Jurkat, Clone E6-1 (cell line): ENCODE measurements around the gene CNOT2.

Experiments
- DNase-seq: peaks from one replicate; pipeline ENCODE4 v3.0.0-alpha.2; 2011; ENCODE audit warnings: low read depth, low spot score
- H3K4me3 ChIP-seq: 2 replicates; pipeline ENCODE4 v1.5.1; 2011; ENCODE audit warnings: mild to moderate bottlenecking, low read length, control low read depth, moderate library complexity

Gene CNOT2

GRCh38 chr12:70248876-70249275 is 5.6 kb downstream of the CNOT2 start:
- DNase-seq, result no peak
- no peak overlapping the region for H3K4me3 ChIP-seq

- H3K4me3 ChIP-seq, result no peak overlapping the region
- DNase-seq, result no peak
These were observed 6.7 kb downstream of the CNOT2 start for GRCh38 chr12:70249903-70250302.

DNA sequence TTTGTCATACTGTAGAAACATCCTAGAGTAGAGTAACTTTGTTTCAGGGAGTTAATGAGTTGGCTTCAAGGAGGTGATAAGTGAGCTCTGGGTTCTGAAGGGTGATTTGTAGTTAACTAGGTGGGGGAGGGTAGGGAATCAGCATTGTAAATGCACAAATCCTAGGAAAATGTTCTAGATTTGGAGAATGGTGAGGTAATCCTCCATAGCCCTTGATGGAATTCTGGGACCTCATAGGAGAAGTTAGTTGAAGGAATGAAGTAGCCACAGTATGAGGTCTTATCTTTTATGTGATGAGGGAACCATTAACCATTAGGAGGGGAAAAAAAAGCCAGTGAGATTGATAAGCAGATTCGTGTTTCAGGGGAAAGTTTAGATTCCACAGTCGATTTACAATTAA is 8.0 kb downstream of the CNOT2 start:
- DNase-seq, result no peak
- no peak overlapping the region for H3K4me3 ChIP-seq

DNA sequence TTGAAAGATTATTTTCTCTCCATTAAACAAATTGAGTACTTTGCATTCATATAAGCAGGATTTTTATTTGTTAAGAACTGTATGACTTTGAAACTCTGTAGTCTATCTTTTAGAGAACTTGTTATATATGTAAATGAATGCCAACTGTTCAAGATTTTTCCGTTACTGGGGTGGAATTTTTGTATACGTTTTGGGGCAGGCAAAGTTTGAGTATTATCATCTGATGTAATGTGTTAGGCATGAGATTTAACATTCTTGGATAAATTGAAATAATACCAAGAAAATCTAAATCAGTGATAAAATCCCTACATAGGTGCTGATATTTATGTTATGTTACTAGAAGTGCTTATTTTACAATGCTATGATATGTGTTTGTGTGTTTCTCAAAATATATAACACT is 8.4 kb downstream of the CNOT2 start:
- DNase-seq, result no peak
- no peak overlapping the region for H3K4me3 ChIP-seq

DNA sequence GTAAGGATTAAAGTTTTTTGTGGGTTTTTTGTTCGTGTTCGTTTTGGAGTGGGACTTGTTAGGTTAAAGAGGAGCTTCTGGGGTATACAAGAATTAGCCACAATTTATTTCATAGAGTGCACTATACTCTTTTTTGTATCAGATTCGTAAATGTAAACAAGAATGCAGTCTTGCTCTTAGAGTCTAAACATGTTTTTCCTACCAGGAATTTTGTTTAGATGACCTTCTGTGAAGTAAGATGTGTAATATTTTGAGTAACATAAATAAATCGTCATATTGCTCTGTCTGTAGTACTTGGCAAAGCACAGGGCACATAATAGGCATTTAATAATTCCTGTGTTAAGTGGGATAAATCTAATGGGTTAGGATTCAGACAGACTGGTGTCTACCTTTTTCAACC is 9.6 kb downstream of the CNOT2 start:
- no peak overlapping the region for H3K4me3 ChIP-seq
- DNase-seq, result no peak

DNA sequence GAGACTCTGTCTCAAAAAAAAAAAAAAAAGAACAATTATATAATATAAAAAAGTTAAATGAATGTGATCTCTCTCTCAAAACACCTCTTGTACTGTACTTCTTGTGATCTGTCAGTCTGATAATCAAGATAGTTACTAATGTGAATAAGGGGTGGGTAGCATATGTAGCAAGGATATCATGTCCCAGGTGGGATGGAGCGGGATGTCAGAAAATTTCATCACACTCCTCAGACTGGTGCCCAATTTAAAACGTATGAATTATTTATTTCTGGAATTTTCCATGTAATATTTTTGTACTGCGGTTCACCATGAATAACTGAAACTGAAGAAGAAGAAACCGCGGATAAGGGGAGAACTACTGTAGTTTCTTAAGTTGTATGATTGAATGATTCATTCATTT is 11.0 kb downstream of the CNOT2 start:
- no peak overlapping the region for H3K4me3 ChIP-seq
- DNase-seq, result no peak

DNA sequence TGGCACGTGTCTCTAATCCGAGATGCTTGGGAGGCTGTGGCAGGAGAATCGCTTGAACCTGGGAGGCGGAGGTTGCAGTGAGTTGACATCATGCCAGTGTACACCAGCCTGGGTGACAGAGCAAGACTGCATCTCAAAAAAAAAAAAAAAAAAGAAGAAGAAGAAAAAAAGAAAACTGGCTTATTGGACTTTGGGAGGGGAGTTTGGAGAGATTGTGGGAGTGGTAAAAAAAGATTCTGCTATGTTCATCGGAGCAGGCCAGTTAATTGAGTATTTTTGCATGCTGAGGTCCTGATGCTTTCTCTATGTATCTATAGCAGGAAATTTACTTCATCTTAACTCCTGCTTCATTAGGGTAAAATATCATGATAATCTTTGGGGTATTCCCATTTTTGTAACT is 11.6 kb downstream of the CNOT2 start:
- no peak for DNase-seq
- no peak overlapping the region for H3K4me3 ChIP-seq

DNA sequence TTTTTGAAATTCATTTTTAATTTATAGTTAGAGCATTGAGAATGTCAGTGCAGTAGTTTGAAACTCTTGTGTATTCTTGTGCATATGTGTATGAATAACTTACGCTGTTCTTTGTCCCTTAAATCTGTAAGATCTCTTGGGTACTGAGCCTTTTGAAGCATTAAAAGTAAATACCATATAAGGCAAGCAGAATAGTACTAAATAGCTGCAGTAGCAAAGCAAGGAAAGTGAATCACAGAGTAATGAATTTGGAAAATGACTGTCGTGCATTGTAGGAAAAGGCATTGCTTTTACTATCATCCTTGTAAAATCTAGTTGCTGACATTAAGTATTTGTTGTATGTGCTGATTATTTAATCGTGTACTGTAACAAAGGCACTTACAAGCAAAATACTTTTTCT is 12.1 kb downstream of the CNOT2 start:
- H3K4me3 ChIP-seq, result no peak overlapping the region
- DNase-seq, result no peak

GRCh38 chr12:70258605-70259403 is 15.6 kb downstream of the CNOT2 start:
- no peak for DNase-seq
- no peak overlapping the region for H3K4me3 ChIP-seq

DNA sequence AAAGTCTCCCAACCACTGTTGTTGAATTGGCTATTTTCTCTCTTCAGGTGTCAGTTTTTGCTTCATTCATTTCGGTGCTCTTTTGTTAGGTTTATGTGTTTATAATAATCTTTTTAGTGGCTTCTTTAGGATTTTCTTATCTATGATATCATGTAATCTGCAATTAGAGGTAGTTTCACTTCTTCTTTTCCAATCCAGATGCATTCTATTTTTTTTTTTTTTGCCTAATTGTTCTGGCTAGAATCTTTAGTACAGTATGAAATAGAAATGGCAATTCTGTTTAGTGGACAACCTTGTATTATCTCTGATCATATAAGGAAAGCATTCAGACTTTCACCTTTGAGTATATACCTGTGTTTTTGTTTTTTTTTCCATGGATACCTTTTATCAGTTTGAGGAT is 17.4 kb downstream of the CNOT2 start:
- no peak overlapping the region for H3K4me3 ChIP-seq
- DNase-seq, result no peak

DNA sequence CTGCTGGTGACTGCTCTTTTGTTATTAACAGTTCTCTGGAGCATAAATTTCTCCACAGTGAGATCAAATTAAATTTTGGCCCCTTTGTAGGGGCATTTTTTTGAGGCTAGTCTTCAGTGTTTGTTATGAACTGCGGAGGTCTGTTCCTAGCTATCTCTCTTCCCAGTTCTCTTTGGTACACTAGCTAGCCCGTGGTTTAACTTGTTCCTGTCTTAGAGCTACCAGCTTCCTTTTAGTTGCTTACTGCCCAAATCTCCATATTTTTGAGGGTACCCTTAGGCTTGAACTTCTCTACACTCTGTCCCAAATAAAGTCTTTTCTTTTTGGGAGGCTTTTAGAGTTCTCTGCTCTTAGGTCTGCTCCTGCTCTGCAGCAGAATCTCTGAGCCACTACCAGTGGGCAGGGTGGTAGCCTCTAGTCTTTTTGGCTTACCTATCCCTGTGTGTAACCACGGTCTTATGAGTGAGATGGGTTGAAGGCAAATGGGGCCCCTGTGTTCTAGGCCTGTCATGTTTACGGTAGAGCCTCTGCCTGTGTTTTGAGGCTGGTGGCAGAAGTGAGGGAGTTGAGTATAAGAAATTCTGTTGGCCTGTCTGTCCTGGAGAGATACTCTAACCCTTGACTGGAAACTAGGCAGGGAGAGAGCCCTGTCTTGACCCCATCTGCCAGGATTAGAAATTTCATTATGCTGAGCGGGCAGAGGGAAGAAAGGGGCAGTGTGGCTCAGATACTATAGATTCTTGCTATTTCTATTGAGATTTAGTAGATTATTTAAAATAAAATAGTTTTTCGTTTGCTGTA is 21.0 kb downstream of the CNOT2 start:
- H3K4me3 ChIP-seq, result no peak overlapping the region
- no peak for DNase-seq

DNA sequence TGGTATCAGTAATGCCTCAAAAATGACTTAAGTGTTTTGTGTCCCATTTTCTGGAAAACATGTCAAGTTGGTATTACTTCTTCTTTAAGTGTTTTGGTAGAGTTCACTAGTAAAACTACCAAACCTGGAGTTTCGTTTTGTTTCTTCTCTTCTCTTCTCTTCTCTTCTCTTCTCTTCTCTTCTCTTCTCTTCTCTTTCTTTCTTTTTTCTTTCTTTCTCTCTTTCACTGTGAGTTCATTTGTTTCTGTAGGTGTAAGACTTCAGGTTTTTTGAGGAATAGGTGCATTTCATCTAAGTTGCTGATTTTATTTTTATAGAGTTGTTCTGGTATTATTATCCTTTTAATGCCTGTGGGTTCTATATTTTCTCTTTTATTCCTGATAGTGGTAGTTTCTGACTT is 21.9 kb downstream of the CNOT2 start:
- H3K4me3 ChIP-seq, result no peak overlapping the region
- no peak for DNase-seq

DNA sequence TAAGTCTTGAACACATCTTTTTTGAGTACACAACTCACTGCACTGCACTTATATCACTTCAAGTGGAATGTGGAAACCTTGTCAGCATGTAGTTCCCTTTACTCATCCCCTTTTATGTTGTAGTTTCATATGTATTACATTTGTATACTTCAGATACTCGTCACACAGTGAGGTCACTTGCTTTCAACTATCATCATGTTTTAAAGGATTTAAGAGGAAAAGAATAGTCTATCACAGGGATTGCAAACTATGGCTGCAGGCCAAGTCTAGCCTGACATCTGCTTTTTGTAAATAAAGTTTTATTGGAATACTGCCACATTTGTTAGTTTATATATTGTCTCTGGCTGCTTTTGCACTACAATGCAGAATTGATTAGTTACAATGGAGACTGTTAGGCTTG is 24.3 kb downstream of the CNOT2 start:
- H3K4me3 ChIP-seq, result no peak overlapping the region
- DNase-seq, result no peak

DNA sequence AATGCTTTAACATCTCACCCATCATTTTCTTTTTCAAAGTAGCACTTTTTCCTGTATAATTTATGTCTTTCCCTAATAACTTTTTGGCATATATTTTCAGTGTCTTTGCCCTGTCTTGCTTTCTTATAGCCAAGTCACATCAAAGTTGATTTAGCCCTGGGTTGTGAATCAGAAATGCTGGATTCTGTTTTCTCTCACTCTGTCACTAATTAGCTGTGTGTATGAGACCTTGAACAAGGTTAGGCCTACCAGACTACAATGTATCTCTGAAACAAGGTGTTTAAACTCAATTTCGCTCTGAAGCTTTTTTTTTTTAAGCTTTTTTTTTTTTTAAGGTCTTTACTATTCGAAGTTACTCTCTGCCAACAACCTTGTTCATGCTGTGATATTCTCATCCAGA is 25.7 kb downstream of the CNOT2 start:
- DNase-seq, result no peak
- no peak overlapping the region for H3K4me3 ChIP-seq

- no peak for DNase-seq
These were observed 26.9 kb downstream of the CNOT2 start for GRCh38 chr12:70270108-70270507.

DNA sequence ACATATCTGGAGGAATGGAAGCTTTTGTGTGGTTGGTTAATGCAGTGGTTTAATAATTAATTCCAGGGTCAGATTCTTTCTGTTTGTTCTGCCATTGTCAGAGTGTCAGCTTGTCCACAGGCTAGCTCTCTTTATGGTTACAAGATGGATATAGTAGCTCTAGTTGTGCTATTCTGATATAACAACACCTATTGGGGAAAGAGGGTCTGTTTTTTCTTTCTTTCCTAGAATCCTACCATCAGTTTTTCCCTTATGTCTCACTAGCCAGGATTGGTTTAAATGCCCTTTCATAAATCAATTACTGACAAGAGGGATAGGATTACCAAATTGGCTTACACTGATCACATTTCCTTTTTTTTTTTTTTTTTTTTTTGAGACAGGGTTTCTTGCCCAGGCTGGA is 27.8 kb downstream of the CNOT2 start:
- no peak overlapping the region for H3K4me3 ChIP-seq
- no peak for DNase-seq

More at GRCh38 chr12:70270108-70270507, 26.9 kb downstream of the CNOT2 start:
- H3K4me3 ChIP-seq, result no peak overlapping the region

DNA sequence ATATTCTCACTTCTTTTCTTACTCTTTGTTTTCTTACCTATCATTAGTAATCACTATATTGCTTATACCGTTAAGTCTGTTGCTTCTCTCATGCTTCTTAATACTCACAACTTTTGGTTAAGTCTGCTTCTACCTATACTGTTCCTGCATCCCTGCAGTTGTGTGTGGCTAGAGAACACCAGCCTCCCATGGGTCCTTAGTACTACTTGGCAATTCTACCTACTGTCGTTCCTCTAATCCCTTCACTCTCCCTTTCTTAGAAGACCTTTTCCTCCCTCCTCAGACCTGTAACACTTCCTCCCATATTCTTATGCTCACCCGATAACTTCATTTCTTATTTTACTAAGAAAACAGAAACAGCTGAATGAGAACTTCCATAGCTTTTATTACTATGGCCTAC is 29.3 kb downstream of the CNOT2 start:
- DNase-seq, result no peak
- no peak overlapping the region for H3K4me3 ChIP-seq

GRCh38 chr12:70275045-70275444 is 31.8 kb downstream of the CNOT2 start:
- no peak overlapping the region for H3K4me3 ChIP-seq
- no peak for DNase-seq

- H3K4me3 ChIP-seq, result no peak overlapping the region
- no peak for DNase-seq
These were observed 34.7 kb downstream of the CNOT2 start for GRCh38 chr12:70277973-70278372.

DNA sequence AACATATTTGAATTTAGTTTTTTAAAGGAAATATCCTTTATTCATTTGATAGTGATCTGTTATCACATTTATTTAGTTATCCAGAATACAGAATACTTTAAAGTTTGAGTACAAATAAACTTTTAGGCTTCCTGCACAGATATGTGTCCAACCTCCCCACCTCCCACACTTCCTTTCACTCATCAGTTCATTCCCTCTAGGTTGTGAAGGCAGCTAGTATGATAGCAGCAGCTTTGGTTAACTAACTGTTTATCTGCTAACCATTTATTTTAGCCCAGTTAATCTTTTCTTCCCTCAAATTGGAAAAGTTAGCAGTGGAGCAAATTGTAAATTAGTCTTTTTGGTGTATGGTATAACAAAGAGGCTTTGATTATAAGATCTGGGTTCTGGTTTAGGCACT is 35.7 kb downstream of the CNOT2 start:
- DNase-seq, result no peak
- H3K4me3 ChIP-seq, result no peak overlapping the region

DNA sequence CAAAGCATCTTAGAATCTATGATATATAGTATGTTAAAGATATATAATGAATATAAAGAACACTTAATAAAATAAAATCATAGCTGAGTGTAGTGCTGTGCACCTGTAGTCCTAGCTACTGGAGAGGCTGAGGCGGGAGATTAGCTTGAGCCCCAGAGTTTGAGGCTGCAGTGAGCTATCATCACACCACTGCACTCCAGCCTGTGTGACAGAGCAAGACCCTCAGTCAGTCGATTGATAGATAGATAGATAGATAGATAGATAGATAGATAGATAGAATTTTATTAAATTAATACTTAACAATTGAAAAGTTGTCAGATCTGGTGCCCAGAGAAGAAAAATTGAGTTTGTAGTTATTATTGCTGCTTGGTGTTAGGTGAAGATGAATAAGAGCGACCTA is 40.0 kb downstream of the CNOT2 start:
- no peak overlapping the region for H3K4me3 ChIP-seq
- DNase-seq, result no peak
